Limb (tissue), 2 donors: ENCODE data around the gene RPS18.
A peak's percentile ranks its signal among the peaks of the same experiment; 100 is the strongest.
"Not testable (repeated sequence)": the region's sequence is repeated elsewhere in the genome, so short reads cannot be mapped to it uniquely, and the experiment has no call there.

Experiments
- DNase-seq, 2 donors: peaks; one replicate each; pipeline ENCODE4 v3.0.0-alpha.2; 2016; ENCODE audit errors: extremely low spot score in 2 of 2

The RPS18 gene

GRCh38 chr6:33271468-33272274, at the start of gene RPS18, which contains the start of gene VPS52:
Gene RPS18, plus strand, starts transcription at chr6:33272075. Its CDS starts 45 bp downstream, at chr6:33272120.
Gene VPS52, minus strand, starts transcription at chr6:33271876. Its CDS starts 201 bp downstream, at chr6:33271675.
- peak; percentile 92 to 99 for DNase-seq

GRCh38 chr6:33226503-33227120, 45.3 kb upstream of the RPS18 start:
- not testable (repeated sequence) for DNase-seq

GRCh38 chr6:33235221-33235634, 36.6 kb upstream of the RPS18 start:
- DNase-seq: no peak

- DNase-seq: no peak
These were observed 35.5 kb upstream of the RPS18 start for GRCh38 chr6:33236328-33236727.

GRCh38 chr6:33236852-33237251, 35.0 kb upstream of the RPS18 start:
- DNase-seq: no peak

GRCh38 chr6:33237741-33238140, 34.1 kb upstream of the RPS18 start:
- no peak for DNase-seq

- no peak for DNase-seq
These were observed 29.9 kb upstream of the RPS18 start for GRCh38 chr6:33241968-33242367.

- no peak for DNase-seq
These were observed 28.4 kb upstream of the RPS18 start for GRCh38 chr6:33243476-33243875.

GRCh38 chr6:33247977-33248642, 23.8 kb upstream of the RPS18 start:
- peak; percentile 91 to 94 for DNase-seq

GRCh38 chr6:33248643-33248931, 23.3 kb upstream of the RPS18 start:
- DNase-seq: no peak

- peak; percentile 93 to 99 for DNase-seq
These were observed 22.7 kb upstream of the RPS18 start for GRCh38 chr6:33248932-33249731.

GRCh38 chr6:33249732-33250630, 21.9 kb upstream of the RPS18 start:
- no peak for DNase-seq

- no peak for DNase-seq
These were observed 21.1 kb upstream of the RPS18 start for GRCh38 chr6:33250731-33251130.

GRCh38 chr6:33251395-33252012, 20.4 kb upstream of the RPS18 start:
- no peak for DNase-seq

GRCh38 chr6:33252759-33253158, 19.1 kb upstream of the RPS18 start:
- no peak for DNase-seq

- DNase-seq: no peak
These were observed 17.3 kb upstream of the RPS18 start for GRCh38 chr6:33254591-33254990.

GRCh38 chr6:33259032-33259431, 12.8 kb upstream of the RPS18 start:
- no peak for DNase-seq

- not testable (repeated sequence) for DNase-seq
These were observed 9.4 kb upstream of the RPS18 start for GRCh38 chr6:33262490-33262889.

GRCh38 chr6:33264015-33264414, 7.9 kb upstream of the RPS18 start:
- DNase-seq: no peak

GRCh38 chr6:33271117-33271467, 783 bp upstream of the RPS18 start:
- no peak for DNase-seq
